Astrocyte of the cerebellum (primary cell): ENCODE data around the gene PNPLA7.
"Not testable (repeated sequence)": the region's sequence is repeated elsewhere in the genome, so short reads cannot be mapped to it uniquely, and the experiment has no call there.

ENCODE experiments used
- DNase-seq: peaks from one replicate; pipeline ENCODE4 v3.0.0-alpha.2; 2011; ENCODE audit warnings: low read depth
- H3K4me3 ChIP-seq: 2 replicates; pipeline ENCODE4 v1.5.1; 2011; ENCODE audit warnings: mild to moderate bottlenecking, low read depth, low read length, moderate library complexity
- CTCF ChIP-seq: IDR thresholded peaks from 2 replicates; pipeline ENCODE4 v1.5.1; 2012; ENCODE audit warnings: low read length, low read depth, moderate library complexity, mild to moderate bottlenecking; ENCODE audit errors: missing control alignments
- in situ Hi-C: cut with HindIII; loops from 2 replicates; pipeline ENCODE4 v1.10.0; 2017; ENCODE audit warnings: low sequenced_read_pairs

Gene PNPLA7

GRCh38 chr9:137454597-137455358 is 95.4 kb downstream of the PNPLA7 start:
- in situ Hi-C loops = no loop called here
- TF ChIP-seq CTCF = no peak

GRCh38 chr9:137454145-137454596 is 96.0 kb downstream of the PNPLA7 start:
- in situ Hi-C loops = no loop called here
- H3K4me3 ChIP-seq = no peak overlapping the region
- TF ChIP-seq CTCF = no peak
- DNase-seq = no peak

More at GRCh38 chr9:137454597-137455358, 95.4 kb downstream of the PNPLA7 start:
- H3K4me3 ChIP-seq = no peak overlapping the region
- no peak for DNase-seq

DNA sequence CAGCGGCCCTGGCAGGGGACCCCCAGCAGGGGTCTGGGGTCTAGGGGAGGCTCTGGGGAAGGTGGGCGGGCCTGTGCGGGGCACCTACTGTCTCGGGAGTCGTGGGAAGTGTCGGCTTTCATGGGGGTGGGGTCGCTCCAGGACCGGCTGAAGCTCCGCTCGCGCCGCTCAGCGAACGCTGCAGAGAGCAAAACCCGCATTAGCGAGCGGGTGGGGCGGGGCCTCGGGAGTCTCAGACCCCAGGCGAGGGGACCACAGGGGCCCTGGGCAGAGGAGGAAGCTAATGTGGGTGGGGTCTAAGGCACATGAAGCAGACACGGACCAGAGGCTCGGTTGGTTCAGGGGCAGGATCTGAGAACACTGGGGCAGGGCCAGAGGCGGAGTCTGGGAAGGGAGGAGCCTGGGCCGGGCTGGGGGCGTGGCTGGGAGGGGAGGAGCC is 96.5 kb downstream of the PNPLA7 start:
- no peak for TF ChIP-seq CTCF
- DNase-seq = no peak
- H3K4me3 ChIP-seq = no peak overlapping the region
- in situ Hi-C loops = no loop called here

GRCh38 chr9:137452761-137453642 is 97.2 kb downstream of the PNPLA7 start:
- no peak overlapping the region for H3K4me3 ChIP-seq
- no peak for TF ChIP-seq CTCF
- no peak for DNase-seq
- in situ Hi-C loops = no loop called here

GRCh38 chr9:137452006-137452760 is 98.0 kb downstream of the PNPLA7 start:
- no peak overlapping the region for H3K4me3 ChIP-seq
- TF ChIP-seq CTCF = no peak
- in situ Hi-C loops = no loop called here
- DNase-seq = no peak

GRCh38 chr9:137451264-137452005 is 98.8 kb downstream of the PNPLA7 start:
- in situ Hi-C loops, H3K4me3 ChIP-seq, DNase-seq: not testable (repeated sequence)

GRCh38 chr9:137450539-137451222 is 99.5 kb downstream of the PNPLA7 start:
- DNase-seq, in situ Hi-C loops: not testable (repeated sequence)

More at GRCh38 chr9:137450539-137451222, 99.5 kb downstream of the PNPLA7 start:
- not testable (repeated sequence) for H3K4me3 ChIP-seq
